Mesodermal cell (in vitro differentiated cells): ENCODE data around the gene C4orf17. TPM values are rescaled to one million over a fixed set of nuclear protein-coding genes. Genes with fewer than 3 reads are reported as not detected.

Source experiments
- H3K27ac ChIP-seq: 2 replicates; pipeline ENCODE4 v1.7.0; 2013; ENCODE audit warnings: mild to moderate bottlenecking, low read depth, low read length, moderate library complexity; ENCODE audit not compliant: severe bottlenecking
- H3K36me3 ChIP-seq: 2 replicates; pipeline ENCODE4 v1.7.1; 2013; ENCODE audit warnings: mild to moderate bottlenecking, low read length, moderate library complexity; ENCODE audit not compliant: control insufficient read depth, insufficient read depth
- H3K4me1 ChIP-seq: one replicate; pipeline ENCODE4 v1.7.1; 2013; ENCODE audit warnings: mild to moderate bottlenecking, low read length; ENCODE audit not compliant: insufficient read depth, control insufficient read depth, poor library complexity, severe bottlenecking
- H3K4me3 ChIP-seq: 2 replicates; pipeline ENCODE4 v1.7.0; 2013; ENCODE audit warnings: low read length, control low read depth, mild to moderate bottlenecking; ENCODE audit not compliant: insufficient read depth, poor library complexity, severe bottlenecking; ENCODE audit errors: extremely low read depth
- H3K9me3 ChIP-seq: 2 replicates; pipeline ENCODE4 v1.7.1; 2013; ENCODE audit warnings: mild to moderate bottlenecking, low read length, moderate library complexity; ENCODE audit not compliant: control insufficient read depth
- WGBS, 2 experiments: methylation state at CpG; one replicate each; pipeline ENCODE4 v1.1.5; 2013; ENCODE audit warnings: missing lambda C conversion rate in 2 of 2; ENCODE audit not compliant: insufficient coverage in 2 of 2; 5-methylcytosine and 5-hydroxymethylcytosine counted together
- polyA plus RNA-seq, 2 experiments: library from polyadenylated mRNA; stranded (reverse); fragments of 50-300 nt; gene quantifications; one replicate each; pipeline ENCODE4 v1.2.3, GENCODE V29; 2013

Gene C4orf17
- polyA plus RNA-seq (2013, experiment 1 of 2), result not detected
- not detected for polyA plus RNA-seq (2013, experiment 2 of 2)

GRCh38 chr4:99510721-99511120 lies at the start of gene C4orf17:
TSS of gene C4orf17 (plus strand) at chr4:99511021. CDS start at chr4:99513082, 2,061 bp downstream.
- no CpG with 5 or more reads among the region's 4 CpGs for WGBS, 2 experiments

GRCh38 chr4:99461623-99462401 lies 49.0 kb upstream of the C4orf17 start:
- 72 to 100% methylated on average over 2 to 4 of the region's 4 CpGs for WGBS, 2 experiments
- no peaks in the 10 kb centered on the region for H3K4me1 ChIP-seq
- no peaks in the 10 kb centered on the region for H3K9me3 ChIP-seq
- no peak overlapping the region for H3K27ac ChIP-seq
- no peaks in the 10 kb centered on the region for H3K36me3 ChIP-seq
- no peak overlapping the region for H3K4me3 ChIP-seq

More at GRCh38 chr4:99510721-99511120, at the start of gene C4orf17:
- Histone ChIP-seq H3K27ac (no peak within 1 kb of the TSS), H3K4me1 (no peaks in the 10 kb centered on the region), H3K4me3 (no peak within 1 kb of the TSS), H3K9me3 (no peaks in the 10 kb centered on the region), H3K36me3 (no peaks in the 10 kb centered on the region)

DNA sequence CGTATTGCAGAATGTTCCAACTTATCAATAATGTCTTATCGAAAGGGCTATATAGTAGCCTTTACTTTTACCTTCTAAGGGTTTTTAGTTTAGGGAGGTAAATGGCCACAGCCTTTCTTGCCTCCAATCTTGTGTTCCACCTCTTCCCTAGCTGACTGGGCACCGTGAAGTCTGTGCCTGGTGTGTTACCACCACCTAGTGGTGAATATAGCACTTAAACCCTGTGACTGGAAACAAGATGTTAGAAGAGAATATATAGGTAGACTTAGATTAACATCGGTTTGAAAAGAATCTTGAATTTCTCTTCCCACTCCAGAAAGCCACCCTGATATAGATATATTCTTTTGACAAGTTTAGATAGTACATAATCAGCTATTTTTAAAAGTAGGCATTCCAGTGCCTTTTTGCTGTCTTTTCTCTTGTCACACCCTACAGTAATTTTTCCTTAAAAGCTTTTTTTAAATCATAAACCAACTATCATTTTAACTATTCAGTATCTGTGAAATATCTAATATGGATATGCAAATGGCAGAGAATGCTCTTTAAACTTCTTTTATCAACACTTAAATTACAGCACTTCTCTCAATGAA lies 47.9 kb upstream of the C4orf17 start:
- Histone ChIP-seq H3K4me3 (no peak overlapping the region), H3K36me3 (no peaks in the 10 kb centered on the region), H3K9me3 (no peaks in the 10 kb centered on the region), H3K27ac (no peak overlapping the region), H3K4me1 (no peaks in the 10 kb centered on the region)
- no CpG with 5 or more reads among the region's 4 CpGs for WGBS, 2 experiments

DNA sequence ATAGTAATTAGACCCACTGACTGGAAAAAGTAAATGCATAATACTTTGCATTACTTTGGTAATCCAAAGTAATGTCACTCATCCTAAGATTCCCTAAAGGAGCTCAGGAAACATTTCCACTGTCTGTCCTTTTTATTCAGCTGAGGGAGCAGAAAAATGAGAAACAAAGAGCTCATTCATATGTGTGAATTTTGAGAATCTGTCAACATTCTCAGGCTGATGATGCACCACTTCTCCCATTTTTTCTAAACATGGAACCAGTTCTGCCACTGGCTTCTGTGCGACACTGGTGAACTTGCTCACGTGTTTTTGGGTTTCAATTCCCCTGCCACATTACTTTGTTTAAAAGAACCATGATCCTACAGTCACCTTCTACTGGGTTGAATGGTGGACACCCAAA lies 47.3 kb upstream of the C4orf17 start:
- no peak overlapping the region for H3K4me3 ChIP-seq
- no peaks in the 10 kb centered on the region for H3K36me3 ChIP-seq
- WGBS, 2 experiments, result 79% methylated on average over 2 of the region's 2 CpGs; no CpG with 5 or more reads in 1 of the 2 experiments
- H3K9me3 ChIP-seq, result no peaks in the 10 kb centered on the region
- H3K4me1 ChIP-seq, result no peaks in the 10 kb centered on the region
- H3K27ac ChIP-seq, result no peak overlapping the region

DNA sequence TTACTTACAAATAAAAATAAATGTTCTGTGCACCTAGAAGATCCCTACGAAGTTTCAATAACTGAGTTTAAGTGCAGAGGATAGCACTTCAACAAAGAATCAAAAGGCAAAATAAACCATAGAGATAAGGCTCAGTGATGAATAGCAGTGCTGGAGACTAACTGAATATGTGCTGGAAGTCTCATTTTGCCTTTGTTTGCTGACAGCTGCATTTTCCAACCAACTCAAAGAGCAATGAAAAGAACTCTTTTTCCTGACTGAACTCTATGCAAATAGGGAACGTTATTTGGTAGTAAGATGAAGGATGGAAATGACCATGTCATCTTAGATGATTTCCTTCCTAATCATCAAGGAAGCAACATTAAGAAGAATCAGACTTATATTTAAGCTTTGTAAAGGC lies 42.9 kb upstream of the C4orf17 start:
- H3K4me1 ChIP-seq, result no peaks in the 10 kb centered on the region
- H3K27ac ChIP-seq, result no peak overlapping the region
- H3K9me3 ChIP-seq, result no peaks in the 10 kb centered on the region
- H3K4me3 ChIP-seq, result no peak overlapping the region
- H3K36me3 ChIP-seq, result no peaks in the 10 kb centered on the region
- WGBS, 2 experiments, result no CpG with 5 or more reads among the region's 2 CpGs

DNA sequence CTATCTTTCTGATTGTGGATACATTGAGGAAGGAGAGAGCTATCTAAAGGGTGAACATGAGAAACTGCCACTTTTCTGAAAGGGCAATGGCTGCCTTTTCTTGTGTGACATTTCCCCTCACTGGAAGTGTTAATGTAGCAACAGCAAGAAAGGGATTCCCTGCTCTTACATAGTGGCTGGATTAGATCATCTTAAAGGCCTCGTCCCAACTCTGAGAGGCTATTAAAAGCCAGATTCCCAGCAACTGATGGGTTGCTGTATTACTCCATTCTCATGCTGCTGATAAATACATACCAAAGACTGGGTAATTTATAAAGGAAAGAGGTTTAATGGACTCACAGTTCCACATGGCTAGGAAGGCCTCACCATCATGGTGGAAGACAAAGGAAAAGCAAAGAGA lies 41.9 kb upstream of the C4orf17 start:
- 80% methylated on average over 1 of the region's 1 CpG; no CpG with 5 or more reads in 1 of the 2 experiments for WGBS, 2 experiments
- no peak overlapping the region for H3K27ac ChIP-seq
- no peak overlapping the region for H3K4me3 ChIP-seq
- H3K4me1 ChIP-seq, result no peaks in the 10 kb centered on the region
- no peaks in the 10 kb centered on the region for H3K36me3 ChIP-seq
- H3K9me3 ChIP-seq, result no peaks in the 10 kb centered on the region

- no peak overlapping the region for H3K27ac ChIP-seq
- no peaks in the 10 kb centered on the region for H3K9me3 ChIP-seq
- H3K4me1 ChIP-seq, result no peaks in the 10 kb centered on the region
- H3K36me3 ChIP-seq, result no peaks in the 10 kb centered on the region
- H3K4me3 ChIP-seq, result no peak overlapping the region
These were observed 39.5 kb upstream of the C4orf17 start for GRCh38 chr4:99471349-99471748.

DNA sequence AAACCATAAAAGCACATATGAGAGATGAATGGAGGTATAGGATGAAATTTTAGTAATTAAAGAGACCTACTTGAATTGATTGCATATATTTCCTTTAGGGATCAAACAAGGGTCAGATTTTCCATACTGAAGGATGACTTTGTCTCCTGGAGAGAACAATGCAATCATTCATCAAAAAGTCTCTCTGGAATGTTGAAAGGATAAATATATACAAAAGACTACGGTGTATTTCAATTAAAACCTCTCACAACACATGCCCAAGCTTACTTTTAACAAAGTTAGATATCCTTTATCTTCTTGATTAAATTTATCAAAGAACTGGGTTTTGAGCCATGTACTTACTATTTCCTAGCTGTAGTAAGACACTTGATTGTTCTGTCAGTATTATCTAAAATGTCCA lies 38.9 kb upstream of the C4orf17 start:
- WGBS, 2 experiments, result no CpG with 5 or more reads among the region's 1 CpG
- H3K4me3 ChIP-seq, result no peak overlapping the region
- H3K9me3 ChIP-seq, result no peaks in the 10 kb centered on the region
- H3K36me3 ChIP-seq, result no peaks in the 10 kb centered on the region
- no peak overlapping the region for H3K27ac ChIP-seq
- no peaks in the 10 kb centered on the region for H3K4me1 ChIP-seq

GRCh38 chr4:99473131-99473530 lies 37.7 kb upstream of the C4orf17 start:
- Histone ChIP-seq H3K4me1 (no peaks in the 10 kb centered on the region), H3K36me3 (no peaks in the 10 kb centered on the region), H3K4me3 (no peak overlapping the region), H3K27ac (no peak overlapping the region), H3K9me3 (no peaks in the 10 kb centered on the region)
- no CpG with 5 or more reads among the region's 1 CpG for WGBS, 2 experiments

DNA sequence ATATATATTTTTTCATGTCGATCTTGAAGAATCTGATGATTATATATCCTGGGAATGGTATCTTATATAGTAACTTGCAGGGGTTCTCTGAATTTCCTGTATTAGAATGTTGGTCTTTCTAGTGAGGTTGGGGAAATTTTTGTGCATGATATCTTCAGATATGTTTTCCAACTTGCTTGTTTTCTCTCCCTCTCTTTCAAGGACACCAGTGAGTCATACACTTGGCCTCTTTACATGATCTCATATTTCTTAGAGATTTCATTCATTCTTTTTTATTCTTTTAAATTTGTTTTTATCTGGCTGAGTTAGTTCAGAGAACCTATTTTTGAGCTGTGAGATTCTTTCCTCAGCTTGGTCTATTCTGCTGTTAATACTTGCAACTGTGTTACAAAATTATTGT lies 27.2 kb upstream of the C4orf17 start:
- H3K36me3 ChIP-seq, result no peaks in the 10 kb centered on the region
- no peaks in the 10 kb centered on the region for H3K4me1 ChIP-seq
- WGBS, 2 experiments, result no CpG with 5 or more reads among the region's 1 CpG
- H3K9me3 ChIP-seq, result peaks cover 21% of the 10 kb centered on the region
- no peak overlapping the region for H3K27ac ChIP-seq
- H3K4me3 ChIP-seq, result no peak overlapping the region

DNA sequence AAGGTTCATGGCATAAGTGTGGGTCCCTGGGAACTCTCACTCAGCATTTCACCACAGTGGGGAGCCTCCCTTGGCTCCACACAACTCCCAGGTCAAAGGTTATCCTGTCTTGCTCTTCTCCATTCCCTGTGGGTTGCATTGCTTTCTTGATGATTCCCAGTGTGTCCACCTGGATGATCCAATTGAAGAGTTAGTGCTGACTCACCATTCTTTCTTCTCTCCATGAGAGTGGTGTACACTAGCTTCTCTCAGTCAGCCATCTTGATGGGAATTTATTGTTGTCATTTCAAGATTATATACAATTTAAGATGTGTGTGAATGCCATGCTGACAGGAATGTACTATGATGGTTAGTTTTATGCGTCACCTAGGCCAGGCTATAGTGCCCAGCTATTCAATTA lies 25.6 kb upstream of the C4orf17 start:
- Histone ChIP-seq H3K4me3 (no peak overlapping the region), H3K36me3 (no peaks in the 10 kb centered on the region), H3K27ac (no peak overlapping the region), H3K4me1 (no peaks in the 10 kb centered on the region), H3K9me3 (peaks cover 21% of the 10 kb centered on the region)
- 60% methylated on average over 1 of the region's 1 CpG; no CpG with 5 or more reads in 1 of the 2 experiments for WGBS, 2 experiments
